ENCODE measurements around the gene FTH1. TPM values are rescaled to one million over a fixed set of nuclear protein-coding genes. Genes with fewer than 3 reads are reported as not detected.

Gene FTH1
- total and polyA plus RNA-seq, 7 donors: 1,709 to 20,022 (median 2,375) TPM

DNA sequence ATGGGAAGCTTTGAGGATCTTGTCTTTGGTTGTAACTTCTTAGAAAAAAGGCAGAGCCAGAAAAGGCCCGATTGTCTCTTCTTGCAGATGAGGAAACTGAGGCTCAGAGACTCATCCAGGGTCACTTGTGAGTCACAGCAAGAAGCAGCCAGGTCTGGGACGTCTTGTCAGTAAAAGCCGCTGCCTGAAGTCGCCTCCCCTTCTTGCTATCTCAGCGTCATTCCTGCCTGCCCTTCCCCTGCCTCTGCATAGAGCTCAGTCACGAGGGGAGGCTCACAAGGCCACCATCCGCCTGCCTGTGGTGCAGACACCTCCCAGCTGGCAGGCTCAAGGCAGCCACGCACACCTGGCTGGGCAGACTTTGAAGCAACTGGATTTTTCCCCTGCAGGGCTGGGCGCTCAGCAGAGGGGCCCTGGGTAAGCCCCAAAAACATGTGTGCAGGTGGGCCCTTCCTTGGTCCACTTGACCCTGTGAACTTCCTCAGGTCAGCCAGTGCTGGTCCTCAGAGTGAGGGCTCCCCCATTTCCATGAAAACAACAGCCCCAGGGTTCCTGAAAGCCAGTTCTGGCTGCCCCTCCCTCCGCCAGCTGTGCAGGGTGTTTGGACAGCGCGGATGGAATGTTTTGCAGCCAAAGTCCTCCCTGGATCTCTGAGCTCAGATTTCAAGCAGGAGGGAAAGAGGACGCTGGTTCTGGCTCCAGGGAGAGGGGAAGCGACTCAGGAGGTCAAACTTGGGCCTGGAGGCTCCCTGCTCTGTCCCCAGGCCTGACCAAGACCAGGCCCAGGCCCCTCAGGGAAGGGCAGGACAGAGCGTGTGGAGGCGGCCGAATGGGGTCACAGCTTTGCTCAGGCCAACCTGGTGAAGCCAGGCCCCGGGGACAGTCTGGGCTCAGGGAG, 44.0 kb downstream of the FTH1 start:
- peaks cover 0 to 11% (median 8%) of the 10 kb centered on the region in 3 donors for H3K27me3 ChIP-seq
- H3K27ac ChIP-seq: peak overlapping the region; percentile 70 to 85 (median 72)
- peaks cover 0 to 14% (median 7%) of the 10 kb centered on the region in 4 donors for H3K4me1 ChIP-seq
- intact Hi-C loops (cut with DNase I): no loop called here
- no peaks in the 10 kb centered on the region for H3K9me3 ChIP-seq
- H3K36me3 ChIP-seq: no peaks in the 10 kb centered on the region
- peak; percentile 95 for DNase-seq
- 34 to 49% methylated on average over 18 of the region's 18 CpGs for WGBS, 2 donors
- TF ChIP-seq, protein P1, sequence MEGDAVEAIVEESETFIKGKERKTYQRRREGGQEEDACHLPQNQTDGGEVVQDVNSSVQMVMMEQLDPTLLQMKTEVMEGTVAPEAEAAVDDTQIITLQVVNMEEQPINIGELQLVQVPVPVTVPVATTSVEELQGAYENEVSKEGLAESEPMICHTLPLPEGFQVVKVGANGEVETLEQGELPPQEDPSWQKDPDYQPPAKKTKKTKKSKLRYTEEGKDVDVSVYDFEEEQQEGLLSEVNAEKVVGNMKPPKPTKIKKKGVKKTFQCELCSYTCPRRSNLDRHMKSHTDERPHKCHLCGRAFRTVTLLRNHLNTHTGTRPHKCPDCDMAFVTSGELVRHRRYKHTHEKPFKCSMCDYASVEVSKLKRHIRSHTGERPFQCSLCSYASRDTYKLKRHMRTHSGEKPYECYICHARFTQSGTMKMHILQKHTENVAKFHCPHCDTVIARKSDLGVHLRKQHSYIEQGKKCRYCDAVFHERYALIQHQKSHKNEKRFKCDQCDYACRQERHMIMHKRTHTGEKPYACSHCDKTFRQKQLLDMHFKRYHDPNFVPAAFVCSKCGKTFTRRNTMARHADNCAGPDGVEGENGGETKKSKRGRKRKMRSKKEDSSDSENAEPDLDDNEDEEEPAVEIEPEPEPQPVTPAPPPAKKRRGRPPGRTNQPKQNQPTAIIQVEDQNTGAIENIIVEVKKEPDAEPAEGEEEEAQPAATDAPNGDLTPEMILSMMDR (IDR thresholded peaks at IDR 0.05): no peak
- TF ChIP-seq POLR2AphosphoS5 (IDR thresholded peaks at IDR 0.05): peak; percentile 36 to 72 (median 52)
- no peak for TF ChIP-seq EP300 (IDR thresholded peaks at IDR 0.05)
- TF ChIP-seq POLR2A (IDR thresholded peaks at IDR 0.05): no peak
- H3K4me3 ChIP-seq: no peak overlapping the region

- Histone ChIP-seq H3K36me3 (no peaks in the 10 kb centered on the region), H3K27me3 (peaks cover 0 to 11% (median 8%) of the 10 kb centered on the region in 3 donors), H3K27ac (peak overlapping the region; percentile 70 to 85 (median 72)), H3K4me1 (peaks cover 0 to 23% (median 16%) of the 10 kb centered on the region in 4 donors), H3K4me3 (no peak overlapping the region), H3K9me3 (no peaks in the 10 kb centered on the region)
- TF ChIP-seq, protein P1 (IDR thresholded peaks at IDR 0.05): no peak
- TF ChIP-seq POLR2AphosphoS5 (IDR thresholded peaks at IDR 0.05) (peak; percentile 15 to 51 (median 36)), EP300 (IDR thresholded peaks at IDR 0.05) (no peak), POLR2A (IDR thresholded peaks at IDR 0.05) (no peak)
- peak; percentile 95 for DNase-seq
- 22 to 44% methylated on average over 6 of the region's 6 CpGs for WGBS, 2 donors
- intact Hi-C loops (cut with DNase I): no loop called here
Measured at GRCh38 chr11:61922539-61922938, 44.9 kb downstream of the FTH1 start.

DNA sequence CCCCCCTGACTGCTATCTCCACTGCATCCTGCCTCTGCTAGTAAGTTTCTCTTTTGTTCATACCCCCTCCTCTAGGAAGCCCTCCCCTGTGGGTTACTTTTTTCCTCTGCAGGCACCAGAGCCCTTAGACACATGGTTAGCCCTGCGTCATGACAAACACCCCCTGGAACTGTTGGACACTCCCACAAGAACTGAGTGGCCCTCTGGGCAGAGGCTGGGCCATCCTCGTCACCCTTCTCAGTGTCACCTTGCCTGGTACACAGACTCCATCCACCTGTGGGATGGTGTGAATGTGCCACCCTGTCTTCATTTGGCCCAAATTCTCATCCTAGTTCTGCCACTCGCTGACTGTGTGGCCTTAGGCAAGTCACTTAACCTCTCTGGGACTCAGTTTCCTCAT, 46.0 kb downstream of the FTH1 start:
- peaks cover 0 to 29% (median 23%) of the 10 kb centered on the region in 4 donors for H3K4me1 ChIP-seq
- peak overlapping the region in 3 of 4 donors; percentile 70 to 85 (median 72) for H3K27ac ChIP-seq
- TF ChIP-seq POLR2A (IDR thresholded peaks at IDR 0.05) (no peak), EP300 (IDR thresholded peaks at IDR 0.05) (no peak), POLR2AphosphoS5 (IDR thresholded peaks at IDR 0.05) (no peak)
- TF ChIP-seq, protein P1 (IDR thresholded peaks at IDR 0.05): no peak

DNA sequence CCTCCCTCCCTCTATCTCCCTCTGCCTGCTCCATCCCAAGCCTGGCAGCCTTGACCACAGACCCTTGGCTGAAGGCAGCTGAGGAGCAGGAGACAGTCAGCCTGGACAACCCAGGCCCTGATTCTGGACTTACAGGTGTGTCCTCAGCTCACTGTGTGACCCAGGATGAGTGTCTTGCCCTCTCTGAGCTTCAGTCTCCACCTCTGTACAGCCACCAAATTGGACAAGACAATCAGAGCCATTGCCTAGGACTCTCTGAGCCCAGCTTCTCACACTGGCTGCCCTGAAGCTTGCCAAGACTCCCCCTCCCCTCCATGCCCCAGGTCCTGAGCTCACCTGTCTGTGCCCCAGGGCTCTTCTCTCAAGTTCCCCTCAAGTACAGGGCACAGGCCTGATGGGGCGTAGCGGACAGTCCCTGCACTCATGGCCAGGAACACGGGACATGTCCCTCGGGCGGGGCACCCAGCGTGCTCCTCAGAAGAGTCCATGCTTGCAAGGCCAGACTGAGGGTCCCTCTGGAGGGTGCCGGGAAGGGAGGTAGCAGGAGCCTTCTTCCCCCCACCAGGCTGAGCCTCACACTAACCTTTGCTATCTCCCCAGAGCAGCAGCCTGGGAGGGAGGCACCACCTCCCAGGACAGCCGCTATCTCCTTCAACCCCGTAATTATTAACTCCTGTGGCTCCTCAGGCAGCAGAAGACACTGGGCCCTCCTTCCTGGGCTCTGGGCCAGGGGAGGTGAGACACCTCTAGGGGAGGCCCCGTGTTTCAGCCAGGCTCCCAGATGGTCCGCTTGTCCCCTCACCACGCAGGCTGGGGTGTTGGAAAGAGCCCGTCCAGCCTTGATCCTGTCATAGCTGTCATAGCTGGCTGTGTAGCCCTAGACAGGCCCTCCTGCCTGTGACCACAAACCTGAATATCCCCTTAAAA, 47.5 kb downstream of the FTH1 start:
- TF ChIP-seq EP300 (IDR thresholded peaks at IDR 0.05) (no peak), POLR2A (IDR thresholded peaks at IDR 0.05) (no peak), POLR2AphosphoS5 (IDR thresholded peaks at IDR 0.05) (no peak)
- TF ChIP-seq, protein P1 (IDR thresholded peaks at IDR 0.05): no peak
- DNase-seq: peak; percentile 62
- Histone ChIP-seq H3K27me3 (peaks cover 0 to 11% (median 8%) of the 10 kb centered on the region in 3 donors), H3K4me1 (peaks cover 0 to 30% (median 24%) of the 10 kb centered on the region in 4 donors), H3K4me3 (no peak overlapping the region), H3K27ac (peak overlapping the region; percentile 72 to 78 (median 76)), H3K9me3 (no peaks in the 10 kb centered on the region), H3K36me3 (no peaks in the 10 kb centered on the region)
- 26 to 69% methylated on average over 13 of the region's 13 CpGs for WGBS, 2 donors
- intact Hi-C loops (cut with DNase I): no loop called here

More for the DNA sequence above, 46.0 kb downstream of the FTH1 start:
- H3K36me3 ChIP-seq: no peaks in the 10 kb centered on the region
- no peak for DNase-seq
- no peaks in the 10 kb centered on the region for H3K9me3 ChIP-seq
- intact Hi-C loops (cut with DNase I): no loop called here
- H3K27me3 ChIP-seq: peaks cover 0 to 11% (median 8%) of the 10 kb centered on the region in 3 donors
- H3K4me3 ChIP-seq: no peak overlapping the region
- WGBS, 2 donors: 85 to 86% methylated on average over 3 of the region's 3 CpGs

Data from sigmoid colon (tissue), 7 donors.